ENCODE measurements around the gene ATRIP. TPM values are rescaled to one million over a fixed set of nuclear protein-coding genes. Genes with fewer than 3 reads are reported as not detected.

The ATRIP gene
- total and polyA plus RNA-seq, 2 experiments from 2014 or later: 4.2 to 8.4 TPM

DNA sequence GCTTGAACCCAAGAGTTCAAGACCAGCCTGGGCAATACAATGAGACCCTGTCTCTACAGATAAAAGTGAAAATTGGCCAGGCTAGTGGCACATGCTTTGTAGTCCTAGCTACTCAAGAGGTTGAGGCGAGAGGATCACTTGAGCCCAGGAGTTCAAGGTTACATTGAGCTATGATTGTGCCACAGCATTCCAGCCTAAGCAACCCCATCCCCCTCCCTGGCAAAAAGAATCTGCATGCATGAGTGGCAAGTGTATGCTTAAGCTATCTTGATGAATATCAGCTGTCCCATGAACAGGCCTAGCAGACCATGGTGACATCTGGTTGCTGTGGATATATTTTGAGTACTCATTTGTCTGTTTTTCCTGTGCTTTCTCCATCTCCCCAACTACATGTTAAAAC lies 4.7 kb downstream of the ATRIP start:
- H3K9ac ChIP-seq: no peak overlapping the region
- H3K27me3 ChIP-seq (replicated peaks; ENCODE audit: insufficient read depth): no peaks in the 10 kb centered on the region
- H3K36me3 ChIP-seq (ENCODE audit: low read depth): peaks cover 18% of the 10 kb centered on the region
- peaks cover 5% of the 10 kb centered on the region for H3F3A ChIP-seq (ENCODE audit: insufficient read depth)
- peaks cover 24% of the 10 kb centered on the region for H3K79me2 ChIP-seq (ENCODE audit: insufficient read depth)
- no peaks in the 10 kb centered on the region for H3K9me3 ChIP-seq (ENCODE audit: low read depth)
- H3K9me2 ChIP-seq (ENCODE audit: insufficient read depth): no peaks in the 10 kb centered on the region
- no peak for DNase-seq
- H3K27ac ChIP-seq: no peak overlapping the region
- TF ChIP-seq EZH2phosphoT487 (IDR thresholded peaks at IDR 0.05; ENCODE audit: insufficient read depth, low read depth) (no peak), EZH2 (IDR thresholded peaks at IDR 0.05; ENCODE audit: insufficient read depth, poor library complexity, severe bottlenecking) (no peak)
- H2AFZ ChIP-seq: no peak overlapping the region
- H3K4me1 ChIP-seq (ENCODE audit: insufficient read depth): peaks cover 8% of the 10 kb centered on the region; the same call in 1 of the 2 replicates
- no peaks in the 10 kb centered on the region for H4K20me1 ChIP-seq (ENCODE audit: insufficient read depth)
- no peak overlapping the region for H3K4me2 ChIP-seq (ENCODE audit: unreplicated experiment)
- in situ Hi-C loops (cut with MboI): no loop called here
- H3K4me3 ChIP-seq: no peak overlapping the region
- WGBS, 2 experiments (ENCODE audit: low coverage in 1 of 2, low lambda C conversion rate in 2 of 2, missing lambda C conversion rate in 2 of 2): 89 to 96% methylated on average over 1 of the region's 1 CpG

DNA sequence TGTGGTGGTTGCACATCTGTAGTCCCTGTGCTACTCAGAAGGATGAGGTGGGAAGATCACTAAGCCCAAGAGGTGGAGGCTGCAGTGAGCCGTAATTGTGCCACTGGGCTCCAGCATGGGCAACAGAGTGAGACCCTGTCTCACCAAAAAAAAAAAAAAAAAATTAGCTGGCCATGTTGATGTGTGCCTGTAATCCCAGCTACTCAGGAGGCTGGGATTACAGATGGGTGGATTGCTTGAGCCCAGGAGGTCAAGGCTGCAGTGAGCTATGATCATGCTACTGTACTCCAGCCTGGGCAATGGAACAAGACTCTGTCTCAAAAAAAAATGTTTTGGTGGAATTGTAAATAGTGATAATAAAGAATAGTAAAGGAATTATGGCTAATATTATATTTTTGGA lies 9.9 kb downstream of the ATRIP start:
- WGBS, 2 experiments (ENCODE audit: low coverage in 1 of 2, low lambda C conversion rate in 2 of 2, missing lambda C conversion rate in 2 of 2): 100% methylated on average over 1 of the region's 1 CpG
- peaks cover 32% of the 10 kb centered on the region for H3K36me3 ChIP-seq (ENCODE audit: low read depth)
- no peaks in the 10 kb centered on the region for H3K9me3 ChIP-seq (ENCODE audit: low read depth)
- in situ Hi-C loops (cut with MboI): no loop called here
- no peaks in the 10 kb centered on the region for H4K20me1 ChIP-seq (ENCODE audit: insufficient read depth)
- H2AFZ ChIP-seq: no peak overlapping the region
- no peaks in the 10 kb centered on the region for H3K79me2 ChIP-seq (ENCODE audit: insufficient read depth)
- H3F3A ChIP-seq (ENCODE audit: insufficient read depth): no peaks in the 10 kb centered on the region; the same call in 1 of the 2 replicates
- H3K4me3 ChIP-seq: no peak overlapping the region
- H3K9me2 ChIP-seq (ENCODE audit: insufficient read depth): no peaks in the 10 kb centered on the region
- no peaks in the 10 kb centered on the region for H3K4me1 ChIP-seq (ENCODE audit: insufficient read depth)
- H3K9ac ChIP-seq: no peak overlapping the region
- TF ChIP-seq EZH2phosphoT487 (IDR thresholded peaks at IDR 0.05; ENCODE audit: insufficient read depth, low read depth) (no peak), EZH2 (IDR thresholded peaks at IDR 0.05; ENCODE audit: insufficient read depth, poor library complexity, severe bottlenecking) (no peak)
- no peak overlapping the region for H3K4me2 ChIP-seq (ENCODE audit: unreplicated experiment)
- DNase-seq: no peak
- no peak overlapping the region for H3K27ac ChIP-seq
- H3K27me3 ChIP-seq (replicated peaks; ENCODE audit: insufficient read depth): no peaks in the 10 kb centered on the region

DNA sequence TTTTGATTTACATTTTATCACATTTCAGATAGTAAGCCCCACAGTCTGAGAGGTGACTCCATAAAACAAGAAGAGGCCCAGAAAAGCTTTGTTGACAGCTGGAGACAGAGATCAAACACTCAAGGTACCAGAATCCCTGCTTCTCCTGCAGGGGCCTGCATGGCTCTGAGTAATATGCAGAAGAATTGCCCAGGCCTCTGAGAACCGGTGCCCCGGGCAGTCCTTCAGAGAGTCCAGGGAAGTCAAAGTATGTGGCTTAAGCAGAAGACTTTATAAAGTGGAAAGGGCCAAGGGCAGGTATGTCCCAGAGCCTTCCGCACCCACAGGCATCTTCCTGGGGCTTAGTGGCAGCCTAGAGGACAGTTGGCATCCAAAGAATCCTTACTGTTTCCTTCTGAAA lies 12.8 kb downstream of the ATRIP start:
- no peaks in the 10 kb centered on the region for H3K27me3 ChIP-seq (replicated peaks; ENCODE audit: insufficient read depth)
- no peak overlapping the region for H3K27ac ChIP-seq
- H3K4me2 ChIP-seq (ENCODE audit: unreplicated experiment): no peak overlapping the region
- H3K9ac ChIP-seq: no peak overlapping the region
- 82 to 90% methylated on average over 3 of the region's 3 CpGs for WGBS, 2 experiments (ENCODE audit: low coverage in 1 of 2, low lambda C conversion rate in 2 of 2, missing lambda C conversion rate in 2 of 2)
- H2AFZ ChIP-seq: no peak overlapping the region
- no peak for TF ChIP-seq EZH2phosphoT487 (IDR thresholded peaks at IDR 0.05; ENCODE audit: insufficient read depth, low read depth)
- TF ChIP-seq EZH2 (IDR thresholded peaks at IDR 0.05; ENCODE audit: insufficient read depth, poor library complexity, severe bottlenecking): no peak
- in situ Hi-C loops (cut with MboI): no loop called here
- no peak for DNase-seq
- H3K4me3 ChIP-seq: no peak overlapping the region
- no peaks in the 10 kb centered on the region for H3K79me2 ChIP-seq (ENCODE audit: insufficient read depth)
- no peaks in the 10 kb centered on the region for H3K9me2 ChIP-seq (ENCODE audit: insufficient read depth)
- H3K9me3 ChIP-seq (ENCODE audit: low read depth): no peaks in the 10 kb centered on the region
- H4K20me1 ChIP-seq (ENCODE audit: insufficient read depth): no peaks in the 10 kb centered on the region
- peaks cover 4% of the 10 kb centered on the region for H3F3A ChIP-seq (ENCODE audit: insufficient read depth)
- H3K36me3 ChIP-seq (ENCODE audit: low read depth): peaks cover 27% of the 10 kb centered on the region
- no peaks in the 10 kb centered on the region for H3K4me1 ChIP-seq (ENCODE audit: insufficient read depth)

DNA sequence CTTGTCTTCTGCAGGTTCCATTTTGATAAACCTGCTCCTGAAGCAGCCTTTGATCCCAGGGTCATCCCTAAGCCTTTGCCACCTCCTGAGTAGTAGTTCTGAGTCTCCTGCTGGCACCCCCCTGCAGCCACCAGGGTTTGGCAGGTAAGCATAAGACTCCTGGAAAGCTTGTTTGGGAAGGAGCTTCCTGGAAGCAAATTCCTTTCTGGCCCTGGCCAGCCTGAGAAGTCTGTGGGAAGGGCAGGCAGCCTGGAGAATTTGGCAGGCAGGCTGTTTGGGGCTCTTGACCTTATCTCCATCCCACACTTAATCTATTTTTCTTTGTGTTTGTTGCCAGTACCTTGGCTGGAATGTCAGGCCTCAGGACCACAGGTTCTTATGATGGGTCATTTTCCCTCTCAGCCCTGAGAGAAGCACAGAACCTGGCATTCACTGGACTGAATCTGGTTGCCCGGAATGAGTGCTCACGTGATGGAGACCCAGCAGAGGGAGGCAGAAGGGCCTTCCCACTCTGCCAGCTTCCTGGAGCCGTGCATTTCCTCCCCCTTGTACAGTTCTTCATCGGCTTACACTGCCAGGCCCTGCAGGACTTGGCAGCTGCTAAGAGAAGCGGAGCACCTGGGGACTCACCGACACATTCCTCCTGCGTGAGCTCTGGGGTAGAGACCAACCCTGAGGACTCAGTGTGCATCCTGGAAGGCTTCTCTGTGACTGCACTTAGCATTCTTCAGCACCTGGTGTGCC lies 13.4 kb downstream of the ATRIP start:
- in situ Hi-C loops (cut with MboI): no loop called here
- Histone ChIP-seq H3K4me2 (ENCODE audit: unreplicated experiment) (no peak overlapping the region), H3K9me3 (ENCODE audit: low read depth) (no peaks in the 10 kb centered on the region), H3K27me3 (replicated peaks; ENCODE audit: insufficient read depth) (no peaks in the 10 kb centered on the region), H3K9ac (no peak overlapping the region), H3K4me1 (ENCODE audit: insufficient read depth) (peaks cover under 1% of the 10 kb centered on the region), H3K36me3 (ENCODE audit: low read depth) (peaks cover 21% of the 10 kb centered on the region), H3F3A (ENCODE audit: insufficient read depth) (peaks cover 5% of the 10 kb centered on the region), H3K27ac (no peak overlapping the region), H2AFZ (no peak overlapping the region), H3K79me2 (ENCODE audit: insufficient read depth) (no peaks in the 10 kb centered on the region), H3K9me2 (ENCODE audit: insufficient read depth) (no peaks in the 10 kb centered on the region), H3K4me3 (no peak overlapping the region), H4K20me1 (ENCODE audit: insufficient read depth) (no peaks in the 10 kb centered on the region)
- 60 to 69% methylated on average over 7 of the region's 7 CpGs for WGBS, 2 experiments (ENCODE audit: low coverage in 1 of 2, low lambda C conversion rate in 2 of 2, missing lambda C conversion rate in 2 of 2)
- no peak for TF ChIP-seq EZH2phosphoT487 (IDR thresholded peaks at IDR 0.05; ENCODE audit: insufficient read depth, low read depth)
- no peak for TF ChIP-seq EZH2 (IDR thresholded peaks at IDR 0.05; ENCODE audit: insufficient read depth, poor library complexity, severe bottlenecking)
- DNase-seq: no peak
